GM21381 (cell line): ENCODE measurements around the gene MAT2B.

Experiments
- ATAC-seq: cut with Tn5 transposase; IDR thresholded peaks from one replicate; pipeline ENCODE4 v1.9.1; 2021; ENCODE audit warnings: mild to moderate bottlenecking, moderate library complexity; ENCODE audit not compliant: unreplicated experiment

MAT2B gene

GRCh38 chr5:163505368-163506094 lies at the start of gene MAT2B:
MAT2B (plus strand) TSS chr5:163505619; CDS start chr5:163505687, 68 bp downstream.
- ATAC-seq = peak; percentile 89

- no peak for ATAC-seq
Measured at GRCh38 chr5:163456029-163456589, 49.3 kb upstream of the MAT2B start.

- no peak for ATAC-seq
Measured at GRCh38 chr5:163456840-163457239, 48.6 kb upstream of the MAT2B start.

GRCh38 chr5:163458778-163459385 lies 46.5 kb upstream of the MAT2B start:
- no peak for ATAC-seq

GRCh38 chr5:163459462-163459818 lies 46.0 kb upstream of the MAT2B start:
- peak; percentile 1 for ATAC-seq

- ATAC-seq = peak; percentile 79
Measured at GRCh38 chr5:163459819-163460561, 45.4 kb upstream of the MAT2B start, which contains the start of gene NUDCD2. NUDCD2 (minus strand) TSS chr5:163460102; CDS start chr5:163460050, 52 bp downstream.

GRCh38 chr5:163460562-163461171 lies 44.8 kb upstream of the MAT2B start, which contains the start of gene HMMR:
HMMR (plus strand) TSS chr5:163460632; CDS start chr5:163460693, 61 bp downstream.
- no peak for ATAC-seq

GRCh38 chr5:163463063-163463435 lies 42.4 kb upstream of the MAT2B start:
- ATAC-seq = no peak

GRCh38 chr5:163467682-163468081 lies 37.7 kb upstream of the MAT2B start:
- ATAC-seq = no peak

- no peak for ATAC-seq
Measured at GRCh38 chr5:163473635-163474243, 31.7 kb upstream of the MAT2B start.

- ATAC-seq = no peak
Measured at GRCh38 chr5:163475411-163475810, 30.0 kb upstream of the MAT2B start.

- ATAC-seq = no peak
Measured at GRCh38 chr5:163478126-163478981, 27.1 kb upstream of the MAT2B start.

GRCh38 chr5:163478982-163479271 lies 26.5 kb upstream of the MAT2B start:
- ATAC-seq = no peak

- no peak for ATAC-seq
Measured at GRCh38 chr5:163489055-163489744, 16.2 kb upstream of the MAT2B start.

GRCh38 chr5:163489745-163490075 lies 15.7 kb upstream of the MAT2B start:
- no peak for ATAC-seq

- no peak for ATAC-seq
Measured at GRCh38 chr5:163496286-163496685, 9.1 kb upstream of the MAT2B start.

- no peak for ATAC-seq
Measured at GRCh38 chr5:163497315-163497714, 8.1 kb upstream of the MAT2B start.

GRCh38 chr5:163498886-163499285 lies 6.5 kb upstream of the MAT2B start:
- ATAC-seq = no peak

GRCh38 chr5:163502521-163502920 lies 2.9 kb upstream of the MAT2B start:
- no peak for ATAC-seq
